Lower leg skin (tissue), 4 donors: ENCODE measurements around the gene PTBP3. TPM values are rescaled to one million over a fixed set of nuclear protein-coding genes. Genes with fewer than 3 reads are reported as not detected.

Source experiments
- DNase-seq, 2 donors: peaks; one replicate each; pipeline ENCODE4 v3.0.0-alpha.2; 2019; ENCODE audit warnings: low spot score in 2 of 2
- H3K4me3 ChIP-seq: fragments of 200-600 bp; sonication (generic); 2 replicates; pipeline ENCODE4 v1.5.1; 2017; ENCODE audit warnings: mild to moderate bottlenecking, low read depth; ENCODE audit not compliant: poor library complexity, severe bottlenecking
- CTCF ChIP-seq, 3 donors: fragments of 450-650 bp; IDR thresholded peaks; one replicate each; pipeline ENCODE4 v1.5.1; 2016; ENCODE audit warnings: antibody characterized with exemption in 3 of 3, mild to moderate bottlenecking in 3 of 3, moderate library complexity in 2 of 3
- POLR2A ChIP-seq, 2 donors: fragments of 450-650 bp; IDR thresholded peaks; one replicate each; pipeline ENCODE4 v1.6.1; 2016 to 2017; ENCODE audit warnings: antibody characterized with exemption in 2 of 2, mild to moderate bottlenecking in 1 of 2, moderate library complexity in 1 of 2
- WGBS, 2 donors: methylation state at CpG; one replicate each; pipeline ENCODE4 v1.1.5; 2018; 5-methylcytosine and 5-hydroxymethylcytosine counted together
- intact Hi-C: fragments of 100-400 bp; cut with DNase I; formaldehyde crosslinking; loops from one replicate; pipeline ENCODE4 v1.15.0; 2023; ENCODE audit warnings: low total_unique reads
- total RNA-seq, 4 donors: library from RNA; depleted of rRNA; stranded (reverse); fragments of >200 nt; gene quantifications; one replicate each; pipeline ENCODE4 v1.1.0, GENCODE V29; 2016

PTBP3 gene
- total RNA-seq, 4 donors from 2014 or later = 82.5 to 201 (median 156) TPM

GRCh38 chr9:112308588-112308987 lies 24.8 kb downstream of the PTBP3 start:
- 63 to 66% methylated on average over 5 of the region's 5 CpGs for WGBS, 2 donors
- DNase-seq = no peak
- H3K4me3 ChIP-seq = no peak overlapping the region
- intact Hi-C loops = no loop called here
- no peak for TF ChIP-seq POLR2A (IDR thresholded peaks at IDR 0.05)
- no peak for TF ChIP-seq CTCF (IDR thresholded peaks at IDR 0.05)

- intact Hi-C loops = no loop called here
- TF ChIP-seq POLR2A (IDR thresholded peaks at IDR 0.05) = no peak
- no peak for TF ChIP-seq CTCF (IDR thresholded peaks at IDR 0.05)
- DNase-seq = no peak
- no peak overlapping the region for H3K4me3 ChIP-seq
Measured at GRCh38 chr9:112301420-112301819, 32.0 kb downstream of the PTBP3 start.

- intact Hi-C loops = no loop called here
- TF ChIP-seq POLR2A (IDR thresholded peaks at IDR 0.05) (no peak), CTCF (IDR thresholded peaks at IDR 0.05) (no peak)
- no peak for DNase-seq
- H3K4me3 ChIP-seq = no peak overlapping the region
Measured at GRCh38 chr9:112299514-112299913, 33.9 kb downstream of the PTBP3 start.

GRCh38 chr9:112296929-112297328 lies 36.5 kb downstream of the PTBP3 start:
- DNase-seq = no peak
- H3K4me3 ChIP-seq = no peak overlapping the region
- no peak for TF ChIP-seq POLR2A (IDR thresholded peaks at IDR 0.05)
- TF ChIP-seq CTCF (IDR thresholded peaks at IDR 0.05) = no peak
- intact Hi-C loops = no loop called here
- WGBS, 2 donors = 95 to 96% methylated on average over 9 of the region's 9 CpGs

- no peak for TF ChIP-seq POLR2A (IDR thresholded peaks at IDR 0.05)
- TF ChIP-seq CTCF (IDR thresholded peaks at IDR 0.05) = no peak
- WGBS, 2 donors = 81 to 97% methylated on average over 2 of the region's 2 CpGs
- intact Hi-C loops = no loop called here
- DNase-seq = no peak
- H3K4me3 ChIP-seq = no peak overlapping the region
Measured at GRCh38 chr9:112295174-112295573, 38.2 kb downstream of the PTBP3 start.

GRCh38 chr9:112288029-112288428 lies 45.4 kb downstream of the PTBP3 start:
- no peak overlapping the region for H3K4me3 ChIP-seq
- DNase-seq = no peak
- TF ChIP-seq CTCF (IDR thresholded peaks at IDR 0.05) = no peak
- no peak for TF ChIP-seq POLR2A (IDR thresholded peaks at IDR 0.05)
- intact Hi-C loops = no loop called here
